Caco-2 (cell line): ENCODE measurements around the gene SESN1. TPM values are rescaled to one million over a fixed set of nuclear protein-coding genes. Genes with fewer than 3 reads are reported as not detected.
"Not testable (repeated sequence)": the region's sequence is repeated elsewhere in the genome, so short reads cannot be mapped to it uniquely, and the experiment has no call there.

Experiments
- Bru-seq: library from RNA; stranded (reverse); fragments of 400-500 nt; gene quantifications from one replicate; lab custom pipeline; 2021; lab: Mats Ljungman, UMichigan
- BruChase-seq, 2 experiments: library from RNA; stranded (reverse); fragments of 400-500 nt; gene quantifications; one replicate each; lab custom pipeline; 2021; lab: Mats Ljungman, UMichigan
- BruUV-seq: library from RNA; stranded (reverse); fragments of 400-500 nt; replicated peaks from 2 replicates; lab custom pipeline; 2021; lab: Mats Ljungman, UMichigan
- CTCF ChIA-PET: fragments of 300-600 bp; sonication (Branson Sonifier 250); formaldehyde crosslinking; loops from one replicate; lab custom pipeline; 2022; ENCODE audit warnings: antibody characterized with exemption; lab: Charles Lee
- POLR2A ChIA-PET: fragments of 300-600 bp; sonication (Branson Sonifier 250); formaldehyde crosslinking; loops from one replicate; lab custom pipeline; 2022; ENCODE audit warnings: antibody characterized with exemption; lab: Charles Lee
- DNase-seq, 2 experiments: peaks; one replicate each; pipeline versions ENCODE4 v3.0.0 to v3.0.0-alpha.2; 2020 to 2022
- H3K27me3 ChIP-seq: replicated peaks from 2 replicates; pipeline ENCODE4 v1.6.0; 2011; ENCODE audit warnings: low read length; ENCODE audit not compliant: control insufficient read depth, insufficient read depth
- H3K36me3 ChIP-seq: 2 replicates; pipeline ENCODE4 v1.5.1; 2011; ENCODE audit warnings: low read length; ENCODE audit not compliant: control insufficient read depth, insufficient read depth
- H3K4me1 ChIP-seq: fragments of 250-450 bp; sonication (Bioruptor Pico); 2 replicates; pipeline ENCODE4 v1.5.1; 2020; ENCODE audit warnings: mild to moderate bottlenecking
- H3K4me3 ChIP-seq: 2 replicates; pipeline ENCODE4 v1.5.1; 2011; ENCODE audit warnings: low read depth, mild to moderate bottlenecking, control low read depth, low read length
- H3K9me3 ChIP-seq: fragments of 250-450 bp; sonication (Bioruptor Pico); 2 replicates; pipeline ENCODE4 v1.5.1; 2020; ENCODE audit warnings: mild to moderate bottlenecking, moderate library complexity
- H3K27ac Mint-ChIP-seq: one replicate; pipeline ENCODE4 v1.8.0; 2022; ENCODE audit warnings: mixed read lengths; ENCODE audit not compliant: unreplicated experiment
- H3K27me3 Mint-ChIP-seq: one replicate; pipeline ENCODE4 v1.8.0; 2022; ENCODE audit warnings: mixed read lengths; ENCODE audit not compliant: insufficient read depth, unreplicated experiment
- H3K36me3 Mint-ChIP-seq: one replicate; pipeline ENCODE4 v1.8.0; 2022; ENCODE audit warnings: mild to moderate bottlenecking, mixed read lengths; ENCODE audit not compliant: insufficient read depth, unreplicated experiment
- H3K4me1 Mint-ChIP-seq: one replicate; pipeline ENCODE4 v1.8.0; 2022; ENCODE audit warnings: low read depth, mixed read lengths; ENCODE audit not compliant: unreplicated experiment
- H3K4me3 Mint-ChIP-seq: one replicate; pipeline ENCODE4 v1.8.0; 2022; ENCODE audit warnings: mild to moderate bottlenecking, moderate library complexity, mixed read lengths; ENCODE audit not compliant: unreplicated experiment
- H3K9me3 Mint-ChIP-seq: one replicate; pipeline ENCODE4 v1.8.0; 2022; ENCODE audit warnings: mixed read lengths; ENCODE audit not compliant: unreplicated experiment
- CTCF ChIP-seq, 2 experiments: fragments of 200-600 bp in 1 of 2; IDR thresholded peaks; 1 replicate in 1 of 2; 2 replicates in 1 of 2; pipeline versions ENCODE4 v1.5.1 to v1.8.0; 2011 to 2022; ENCODE audit warnings: antibody characterized with exemption in 1 of 2, control low read depth in 1 of 2, inconsistent platforms in 1 of 2, low read depth in 1 of 2, low read length in 1 of 2, mild to moderate bottlenecking in 1 of 2, moderate library complexity in 1 of 2; ENCODE audit not compliant: insufficient read depth in 1 of 2, severe bottlenecking in 1 of 2, unreplicated experiment in 1 of 2
- intact Hi-C: fragments of 100-400 bp; cut with micrococcal nuclease; formaldehyde crosslinking; loops from one replicate; pipeline ENCODE4 v1.10.0; 2022; ENCODE audit not compliant: unreplicated experiment
- long read RNA-seq: library from polyadenylated mRNA; stranded (forward); transcript quantifications from one replicate; pipeline ENCODE4 v2.0.0, GENCODE V29; 2022
- total RNA-seq: library from RNA; stranded (reverse); gene quantifications from 2 replicates; pipeline ENCODE4 v1.2.3, GENCODE V29; 2022

The SESN1 gene
- total RNA-seq (21.9 and 25.3 TPM in 2 replicates), Bru-seq, nascent RNA (percentile 76 among the genes with signal in this experiment), BruChase-seq, experiment 1, labeled RNA remaining after a 2-hour chase (percentile 70 among the genes with signal in this experiment), BruChase-seq, experiment 2, labeled RNA remaining after a 6-hour chase (percentile 59 among the genes with signal in this experiment)
- long read RNA-seq, transcript SESN1-202 (10 exons, 2,676 nt), result major isoform, 47 of 59 reads
- long read RNA-seq, partial matches to known transcripts, result 3 of 59 reads
- long read RNA-seq, other reads (novel, unspliced or antisense), result 5 of 59 reads

- no peak for TF ChIP-seq CTCF (IDR thresholded peaks at IDR 0.05; ENCODE audit: insufficient read depth in 1 of 2, low read depth in 1 of 2, low read length in 1 of 2, severe bottlenecking in 1 of 2, unreplicated experiment in 1 of 2)
- H3K9me3 Mint-ChIP-seq, result no peaks in the 10 kb centered on the region
- Histone ChIP-seq H3K27me3 (no peaks in the 10 kb centered on the region), H3K4me1 (peaks cover 7% of the 10 kb centered on the region; the same call in 1 of the 2 replicates), H3K4me3 (peak within 1 kb of the TSS; percentile 63), H3K9me3 (no peaks in the 10 kb centered on the region), H3K36me3 (no peaks in the 10 kb centered on the region)
- peak within 1 kb of the TSS; percentile 100 for H3K27ac Mint-ChIP-seq
- peaks cover 15% of the 10 kb centered on the region for H3K4me1 Mint-ChIP-seq
- POLR2A ChIA-PET, result interaction anchor here (0.5 to 1.9 kb wide), 20 partner anchors 16 to 1721 kb away, joined by 3 to 18 read pairs (median 4); partner anchors contain the start of genes ARMC2, CD164, CDK19 and FOXO3
- BruUV-seq, result no TSS peak
- DNase-seq, result peak; percentile 92
- H3K36me3 Mint-ChIP-seq, result peaks cover 9% of the 10 kb centered on the region
- H3K4me3 Mint-ChIP-seq, result peak within 1 kb of the TSS; percentile 97
- intact Hi-C loops, result loop anchor here (1.0 to 5.0 kb wide), 4 partner anchors 78 to 536 kb away; no protein-coding TSS in a partner anchor
- H3K27me3 Mint-ChIP-seq, result no peaks in the 10 kb centered on the region
- CTCF ChIA-PET, result interaction anchor here (0.6 to 2.7 kb wide), 9 partner anchors 23 to 536 kb away, joined by 3 to 13 read pairs (median 4); partner anchors contain the start of genes CD164 and FOXO3
Measured at GRCh38 chr6:109094416-109095035, at the start of gene SESN1. Gene SESN1, minus strand, starts transcription at chr6:109094846. Its CDS starts 773 bp downstream, at chr6:109094073.

- H3K27me3 ChIP-seq, result no peaks in the 10 kb centered on the region
- Mint-ChIP-seq H3K36me3 (peaks cover 6% of the 10 kb centered on the region), H3K27ac (no peak overlapping the region), H3K4me1 (no peaks in the 10 kb centered on the region), H3K27me3 (no peaks in the 10 kb centered on the region), H3K9me3 (no peaks in the 10 kb centered on the region), H3K4me3 (no peak overlapping the region)
- TF ChIP-seq CTCF (IDR thresholded peaks at IDR 0.05; ENCODE audit: insufficient read depth in 1 of 2, low read depth in 1 of 2, low read length in 1 of 2, severe bottlenecking in 1 of 2, unreplicated experiment in 1 of 2), result no peak
- no peak for DNase-seq
- no peak overlapping the region for H3K4me3 ChIP-seq
- ChIA-PET CTCF (no interaction called here), POLR2A (no interaction called here)
- BruUV-seq, result no TSS peak
- intact Hi-C loops, result no loop called here
- H3K9me3 ChIP-seq, result no peaks in the 10 kb centered on the region
- no peaks in the 10 kb centered on the region for H3K36me3 ChIP-seq
- H3K4me1 ChIP-seq, result no peaks in the 10 kb centered on the region
Measured at GRCh38 chr6:109143191-109143590, 48.5 kb upstream of the SESN1 start.

GRCh38 chr6:109142067-109142466 is 47.4 kb upstream of the SESN1 start:
- H3K27me3 Mint-ChIP-seq, H3K4me3 ChIP-seq, H3K4me1 Mint-ChIP-seq, H3K4me1 ChIP-seq, POLR2A ChIA-PET, CTCF ChIA-PET, H3K36me3 ChIP-seq, H3K36me3 Mint-ChIP-seq, BruUV-seq, H3K9me3 ChIP-seq, H3K4me3 Mint-ChIP-seq, DNase-seq, H3K27ac Mint-ChIP-seq, H3K27me3 ChIP-seq, H3K9me3 Mint-ChIP-seq, intact Hi-C loops: not testable (repeated sequence)
